Peyer's patch (tissue), 4 donors: ENCODE results near the gene CDS2.

Experiments used
- POLR2A ChIP-seq, 2 donors: fragments of 450-650 bp; IDR thresholded peaks; one replicate each; pipeline ENCODE4 v1.5.1; 2017; ENCODE audit warnings: antibody characterized with exemption in 2 of 2, mild to moderate bottlenecking in 2 of 2, moderate library complexity in 2 of 2
- TF ChIP-seq, protein P1 (sequence below), 6 experiments: fragments of 450-650 bp in 4 of 6; fragments of 200-600 bp in 2 of 6; sonication (generic) in 1 of 6; IDR thresholded peaks; one replicate each; pipeline ENCODE4 v1.5.1; 2017 to 2019; ENCODE audit warnings: antibody characterized with exemption in 6 of 6, mild to moderate bottlenecking in 3 of 6, moderate library complexity in 1 of 6

DNA sequence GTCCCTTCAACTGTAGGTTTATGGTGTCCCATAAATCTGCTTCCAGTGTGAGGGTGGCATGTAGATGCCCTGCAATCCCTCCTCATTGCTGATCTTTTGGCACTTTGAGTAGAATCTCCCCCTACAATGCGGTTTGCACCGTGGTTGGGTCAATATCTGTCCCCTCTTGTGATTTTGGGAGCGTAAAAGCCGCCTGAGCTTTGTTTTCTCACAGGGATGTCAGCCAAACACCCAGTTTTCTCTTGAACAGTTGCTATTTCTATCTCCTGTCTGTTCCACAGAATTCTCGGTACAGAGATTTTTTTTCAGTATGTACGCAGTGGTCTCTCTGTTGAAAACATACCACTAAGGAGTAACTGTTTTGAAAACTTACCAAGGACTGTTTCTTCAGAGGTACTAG, 21.8 kb downstream of the CDS2 start:
- TF ChIP-seq, protein P1, sequence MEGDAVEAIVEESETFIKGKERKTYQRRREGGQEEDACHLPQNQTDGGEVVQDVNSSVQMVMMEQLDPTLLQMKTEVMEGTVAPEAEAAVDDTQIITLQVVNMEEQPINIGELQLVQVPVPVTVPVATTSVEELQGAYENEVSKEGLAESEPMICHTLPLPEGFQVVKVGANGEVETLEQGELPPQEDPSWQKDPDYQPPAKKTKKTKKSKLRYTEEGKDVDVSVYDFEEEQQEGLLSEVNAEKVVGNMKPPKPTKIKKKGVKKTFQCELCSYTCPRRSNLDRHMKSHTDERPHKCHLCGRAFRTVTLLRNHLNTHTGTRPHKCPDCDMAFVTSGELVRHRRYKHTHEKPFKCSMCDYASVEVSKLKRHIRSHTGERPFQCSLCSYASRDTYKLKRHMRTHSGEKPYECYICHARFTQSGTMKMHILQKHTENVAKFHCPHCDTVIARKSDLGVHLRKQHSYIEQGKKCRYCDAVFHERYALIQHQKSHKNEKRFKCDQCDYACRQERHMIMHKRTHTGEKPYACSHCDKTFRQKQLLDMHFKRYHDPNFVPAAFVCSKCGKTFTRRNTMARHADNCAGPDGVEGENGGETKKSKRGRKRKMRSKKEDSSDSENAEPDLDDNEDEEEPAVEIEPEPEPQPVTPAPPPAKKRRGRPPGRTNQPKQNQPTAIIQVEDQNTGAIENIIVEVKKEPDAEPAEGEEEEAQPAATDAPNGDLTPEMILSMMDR (IDR thresholded peaks at IDR 0.05) = no peak
- TF ChIP-seq POLR2A (IDR thresholded peaks at IDR 0.05) = no peak
